GM23338 (cell line): ENCODE data around the gene ADGRB3. TPM values are rescaled to one million over a fixed set of nuclear protein-coding genes. Genes with fewer than 3 reads are reported as not detected.

Experiments used
- ATAC-seq: fragments of 200-7000 bp; cut with Tn5 transposase; 3 replicates; pipeline ENCODE4 v1.9.1; 2020
- DNase-seq: peaks from one replicate; pipeline ENCODE4 v3.0.0-alpha.2; 2015; ENCODE audit warnings: low spot score
- H2AFZ ChIP-seq: fragments of 200-600 bp; sonication (generic); 2 replicates; pipeline ENCODE4 v1.8.0; 2016; ENCODE audit warnings: antibody characterized with exemption, mild to moderate bottlenecking, moderate library complexity
- H3F3A ChIP-seq: fragments of 200-600 bp; sonication (generic); replicated peaks from 2 replicates; pipeline ENCODE4 v1.8.0; 2017; ENCODE audit warnings: antibody characterized with exemption, mixed run types, low read depth
- H3K27ac ChIP-seq: fragments of 200-600 bp; sonication (generic); 2 replicates; pipeline ENCODE4 v1.6.1; 2016; ENCODE audit warnings: low read depth
- H3K27me3 ChIP-seq: fragments of 200-600 bp; sonication (generic); 2 replicates; pipeline ENCODE4 v1.8.0; 2016; ENCODE audit warnings: mild to moderate bottlenecking, mixed run types, moderate library complexity; ENCODE audit not compliant: insufficient read depth
- H3K36me3 ChIP-seq: fragments of 200-600 bp; sonication (generic); 2 replicates; pipeline ENCODE4 v1.8.0; 2016; ENCODE audit warnings: mild to moderate bottlenecking; ENCODE audit not compliant: insufficient read depth
- H3K4me1 ChIP-seq: fragments of 200-600 bp; sonication (generic); 2 replicates; pipeline ENCODE4 v1.8.0; 2016; ENCODE audit warnings: mild to moderate bottlenecking, moderate library complexity; ENCODE audit not compliant: insufficient read depth
- H3K4me2 ChIP-seq: fragments of 200-600 bp; sonication (generic); 2 replicates; pipeline ENCODE4 v1.7.1; 2017; ENCODE audit warnings: mixed run types
- H3K4me3 ChIP-seq: fragments of 200-600 bp; sonication (generic); 2 replicates; pipeline ENCODE4 v1.6.1; 2016; ENCODE audit warnings: mixed run types
- H3K79me2 ChIP-seq: fragments of 200-600 bp; sonication (generic); replicated peaks from 2 replicates; pipeline ENCODE4 v1.8.0; 2017; ENCODE audit warnings: mild to moderate bottlenecking; ENCODE audit not compliant: insufficient read depth
- H3K9me2 ChIP-seq: fragments of 200-600 bp; sonication (generic); 2 replicates; pipeline ENCODE4 v1.8.0; 2017; ENCODE audit not compliant: insufficient read depth
- H4K20me1 ChIP-seq: fragments of 200-600 bp; sonication (generic); replicated peaks from 2 replicates; pipeline ENCODE4 v1.8.0; 2017; ENCODE audit warnings: mild to moderate bottlenecking; ENCODE audit not compliant: insufficient read depth
- H3K27ac Mint-ChIP-seq: 2 replicates; pipeline ENCODE4 v1.8.0; 2020; ENCODE audit warnings: inconsistent platforms, mild to moderate bottlenecking, moderate library complexity, mixed read lengths
- H3K27me3 Mint-ChIP-seq: 3 replicates; pipeline ENCODE4 v1.8.0; 2022; ENCODE audit warnings: low read depth, mild to moderate bottlenecking, moderate library complexity, mixed read lengths, inconsistent platforms; ENCODE audit not compliant: insufficient read depth, poor library complexity
- H3K36me3 Mint-ChIP-seq: 3 replicates; pipeline ENCODE4 v1.8.0; 2021; ENCODE audit warnings: low read depth, mild to moderate bottlenecking, inconsistent platforms, moderate library complexity, mixed read lengths
- H3K4me1 Mint-ChIP-seq: 3 replicates; pipeline ENCODE4 v1.8.0; 2020; ENCODE audit warnings: mild to moderate bottlenecking, inconsistent platforms, mixed read lengths
- H3K4me3 Mint-ChIP-seq: 3 replicates; pipeline ENCODE4 v1.8.0; 2021; ENCODE audit warnings: moderate library complexity, mild to moderate bottlenecking, inconsistent platforms, mixed read lengths
- H3K9me3 Mint-ChIP-seq: 3 replicates; pipeline ENCODE4 v1.8.0; 2020; ENCODE audit warnings: moderate library complexity, mild to moderate bottlenecking, inconsistent platforms, mixed read lengths
- CREB1 ChIP-seq: fragments of 250-450 bp; sonication (Bioruptor Pico); IDR thresholded peaks from 2 replicates; pipeline ENCODE4 v1.5.0; 2020; ENCODE audit warnings: low read depth, mild to moderate bottlenecking, moderate library complexity
- CTCF ChIP-seq, 2 experiments: fragments of 200-600 bp in 1 of 2; sonication (generic) in 1 of 2; conservative IDR thresholded peaks; 2 replicates each; pipeline versions ENCODE4 v1.5.1 to v1.6.1; 2016 to 2017; ENCODE audit warnings: antibody characterized with exemption in 2 of 2, low read depth in 2 of 2, mild to moderate bottlenecking in 2 of 2, moderate library complexity in 1 of 2
- ETS1 ChIP-seq: IDR thresholded peaks from 2 replicates; pipeline ENCODE4 v1.6.1; 2016; ENCODE audit warnings: antibody characterized with exemption
- EZH2 ChIP-seq: fragments of 200-600 bp; sonication (generic); IDR thresholded peaks from one replicate; pipeline ENCODE4 v1.8.0; 2017; ENCODE audit warnings: antibody characterized with exemption, mild to moderate bottlenecking, low read depth; ENCODE audit not compliant: unreplicated experiment
- EZH2phosphoT487 ChIP-seq: fragments of 200-600 bp; sonication (generic); IDR thresholded peaks from one replicate; pipeline ENCODE4 v1.8.1; 2018; ENCODE audit warnings: antibody characterized with exemption; ENCODE audit not compliant: unreplicated experiment
- JUNB ChIP-seq: IDR thresholded peaks from one replicate; pipeline ENCODE4 v1.6.1; 2016; ENCODE audit warnings: antibody characterized with exemption; ENCODE audit not compliant: unreplicated experiment
- NANOG ChIP-seq: IDR thresholded peaks from 2 replicates; pipeline ENCODE4 v1.6.1; 2016; ENCODE audit warnings: antibody characterized with exemption, borderline replicate concordance
- POLR2AphosphoS5 ChIP-seq: IDR thresholded peaks from 2 replicates; pipeline ENCODE4 v1.6.1; 2016; ENCODE audit warnings: antibody characterized with exemption, low read depth
- REST ChIP-seq: IDR thresholded peaks from one replicate; pipeline ENCODE4 v1.6.1; 2018; ENCODE audit warnings: antibody characterized with exemption; ENCODE audit not compliant: unreplicated experiment
- STAT1 ChIP-seq: IDR thresholded peaks from one replicate; pipeline ENCODE4 v1.6.1; 2016; ENCODE audit warnings: antibody characterized with exemption; ENCODE audit not compliant: unreplicated experiment
- ZNF114 ChIP-seq: fragments of 250-450 bp; sonication (Bioruptor Pico); IDR thresholded peaks from 2 replicates; pipeline ENCODE4 v1.5.0; 2020; ENCODE audit warnings: mild to moderate bottlenecking, moderate library complexity
- ZNF331 ChIP-seq: fragments of 250-450 bp; sonication (Bioruptor Pico); IDR thresholded peaks from 2 replicates; pipeline ENCODE4 v1.5.0; 2020; ENCODE audit warnings: low read depth, mild to moderate bottlenecking, moderate library complexity
- ZNF462 ChIP-seq: fragments of 250-450 bp; sonication (Bioruptor Pico); IDR thresholded peaks from 2 replicates; pipeline ENCODE4 v1.5.0; 2020; ENCODE audit warnings: mild to moderate bottlenecking, moderate library complexity
- polyA plus RNA-seq: library from polyadenylated mRNA; unstranded; fragments of >200 nt; fragmentation: Nextera tagmentation; extraction: Ambion mirVana; gene quantifications from 2 replicates; pipeline ENCODE4 v1.2.1, GENCODE V29; 2016
- total RNA-seq: library from RNA; depleted of rRNA; stranded (reverse); fragments of >200 nt; shearing (Covaris generic); gene quantifications from 2 replicates; pipeline ENCODE4 v1.2.3, GENCODE V29; 2014

ADGRB3 gene
- total and polyA plus RNA-seq, 2 experiments from 2014 or later, result 0.92 to 4.0 TPM

GRCh38 chr6:69408886-69409285 lies 773.8 kb downstream of the ADGRB3 start:
- Histone ChIP-seq H3K27me3 (no peaks in the 10 kb centered on the region), H3K4me2 (no peak overlapping the region), H3K79me2 (no peaks in the 10 kb centered on the region), H3K4me3 (no peak overlapping the region), H3K36me3 (no peaks in the 10 kb centered on the region), H3K27ac (no peak overlapping the region), H2AFZ (no peak overlapping the region), H3K9me2 (0 out of 2 replicates have a peak, but pooled peaks cover 6% of the 10 kb centered on the region), H3F3A (no peaks in the 10 kb centered on the region), H4K20me1 (no peaks in the 10 kb centered on the region), H3K4me1 (no peaks in the 10 kb centered on the region)
- Mint-ChIP-seq H3K4me1 (no peaks in the 10 kb centered on the region), H3K27ac (no peak overlapping the region; the same call in 1 of the 2 replicates), H3K9me3 (peaks cover 21% of the 10 kb centered on the region), H3K27me3 (peaks cover 2% of the 10 kb centered on the region), H3K4me3 (no peak overlapping the region), H3K36me3 (peaks cover 5% of the 10 kb centered on the region; the same call in 1 of the 3 replicates)
- ATAC-seq, result no peak
- DNase-seq, result no peak
- TF ChIP-seq CREB1, result no peak
- no peak for TF ChIP-seq STAT1
- no peak for TF ChIP-seq CTCF (conservative IDR thresholded peaks at IDR 0.05; ENCODE audit: low read depth in 2 of 2)
- TF ChIP-seq POLR2AphosphoS5, result no peak
- no peak for TF ChIP-seq NANOG
- no peak for TF ChIP-seq REST
- TF ChIP-seq EZH2, result no peak
- TF ChIP-seq ZNF462, result no peak
- no peak for TF ChIP-seq ZNF114 (CRISPR knock-in tag)
- no peak for TF ChIP-seq JUNB
- no peak for TF ChIP-seq ZNF331 (CRISPR knock-in tag)
- no peak for TF ChIP-seq ETS1
- no peak for TF ChIP-seq EZH2phosphoT487
